Activated CD8-positive, alpha-beta memory T cell treated with anti-CD3 and anti-CD28 coated beads, Interleukin-2, amount 10 ng/mL, durations not matched to agents 7 days and 5 days (primary cell): ENCODE data around the gene ZNF783. TPM values are rescaled to one million over a fixed set of nuclear protein-coding genes. Genes with fewer than 3 reads are reported as not detected.

Experiments
- ATAC-seq: fragments of 150-1000 bp; cut with Tn5 transposase; one replicate; pipeline ENCODE4 v1.10.0; 2021; ENCODE audit warnings: moderate library complexity
- CTCF ChIA-PET: fragments of 350-600 bp; sonication (Branson Sonifier 250); formaldehyde crosslinking; loops from one replicate; lab custom pipeline; 2021; ENCODE audit warnings: antibody characterized with exemption; lab: Charles Lee
- DNase-seq: peaks from one replicate; pipeline ENCODE4 v3.0.0-alpha.2; 2020
- H3K27ac Mint-ChIP-seq: one replicate; pipeline ENCODE4 v1.8.0; 2021; ENCODE audit warnings: mild to moderate bottlenecking, mixed read lengths
- H3K27me3 Mint-ChIP-seq: one replicate; pipeline ENCODE4 v1.8.0; 2021; ENCODE audit warnings: mixed read lengths
- H3K36me3 Mint-ChIP-seq: one replicate; pipeline ENCODE4 v1.8.0; 2021; ENCODE audit warnings: mild to moderate bottlenecking, mixed read lengths
- H3K4me1 Mint-ChIP-seq: one replicate; pipeline ENCODE4 v1.8.0; 2021; ENCODE audit warnings: mixed read lengths
- H3K4me3 Mint-ChIP-seq: one replicate; pipeline ENCODE4 v1.8.0; 2021; ENCODE audit warnings: mild to moderate bottlenecking, moderate library complexity, mixed read lengths
- H3K9me3 Mint-ChIP-seq: one replicate; pipeline ENCODE4 v1.8.0; 2022; ENCODE audit warnings: low read depth, mixed read lengths
- total RNA-seq, 2 experiments: library from RNA; stranded (reverse); gene quantifications; one replicate each; pipeline ENCODE4 v1.2.3, GENCODE V29; 2021

Gene ZNF783
- total RNA-seq, 2 experiments from 2014 or later, result 14.8 to 15.5 TPM

- DNase-seq, result no peak
- peaks cover 52% of the 10 kb centered on the region for H3K4me1 Mint-ChIP-seq
- CTCF ChIA-PET, result no interaction called here
- H3K27me3 Mint-ChIP-seq, result no peaks in the 10 kb centered on the region
- no peaks in the 10 kb centered on the region for H3K9me3 Mint-ChIP-seq
- no peak for ATAC-seq
- no peak overlapping the region for H3K27ac Mint-ChIP-seq
- no peak overlapping the region for H3K4me3 Mint-ChIP-seq
- no peaks in the 10 kb centered on the region for H3K36me3 Mint-ChIP-seq
Measured at GRCh38 chr7:149289262-149289661, 27.3 kb downstream of the ZNF783 start.

- H3K4me3 Mint-ChIP-seq, result no peak overlapping the region
- DNase-seq (no peak), ATAC-seq (no peak)
- no peaks in the 10 kb centered on the region for H3K9me3 Mint-ChIP-seq
- no peak overlapping the region for H3K27ac Mint-ChIP-seq
- no peaks in the 10 kb centered on the region for H3K27me3 Mint-ChIP-seq
- peaks cover 46% of the 10 kb centered on the region for H3K4me1 Mint-ChIP-seq
- no peaks in the 10 kb centered on the region for H3K36me3 Mint-ChIP-seq
- CTCF ChIA-PET, result no interaction called here
Measured at GRCh38 chr7:149289856-149290255, 27.9 kb downstream of the ZNF783 start.

- H3K9me3 Mint-ChIP-seq, result no peaks in the 10 kb centered on the region
- no peaks in the 10 kb centered on the region for H3K27me3 Mint-ChIP-seq
- H3K4me1 Mint-ChIP-seq, result peaks cover 34% of the 10 kb centered on the region
- DNase-seq (peak; percentile 74), ATAC-seq (peak; percentile 75)
- H3K27ac Mint-ChIP-seq, result peak overlapping the region; percentile 66
- CTCF ChIA-PET, result interaction anchor here (0.8 to 1.5 kb wide), 3 partner anchors 30 to 68 kb away, joined by 3 to 11 read pairs (median 4); partner anchors contain the start of gene ZNF783
- H3K4me3 Mint-ChIP-seq, result no peak overlapping the region
- no peaks in the 10 kb centered on the region for H3K36me3 Mint-ChIP-seq
Measured at GRCh38 chr7:149291036-149291780, 29.2 kb downstream of the ZNF783 start.

- ATAC-seq, result no peak
- no peak overlapping the region for H3K4me3 Mint-ChIP-seq
- H3K9me3 Mint-ChIP-seq, result no peaks in the 10 kb centered on the region
- H3K4me1 Mint-ChIP-seq, result peaks cover 28% of the 10 kb centered on the region
- no peaks in the 10 kb centered on the region for H3K27me3 Mint-ChIP-seq
- CTCF ChIA-PET, result interaction anchor here (0.8 to 1.5 kb wide), 2 partner anchors 30 to 52 kb away, joined by 3 to 11 read pairs; partner anchors contain the start of gene ZNF783
- H3K36me3 Mint-ChIP-seq, result no peaks in the 10 kb centered on the region
- DNase-seq, result no peak
- no peak overlapping the region for H3K27ac Mint-ChIP-seq
Measured at GRCh38 chr7:149291781-149292461, 29.9 kb downstream of the ZNF783 start.

- no peaks in the 10 kb centered on the region for H3K9me3 Mint-ChIP-seq
Measured at GRCh38 chr7:149292462-149292823, 30.4 kb downstream of the ZNF783 start.

GRCh38 chr7:149293338-149293737 is 31.3 kb downstream of the ZNF783 start:
- no peak overlapping the region for H3K27ac Mint-ChIP-seq
- ATAC-seq (no peak), DNase-seq (peak; percentile 31)
- CTCF ChIA-PET, result no interaction called here
- no peaks in the 10 kb centered on the region for H3K36me3 Mint-ChIP-seq
- no peak overlapping the region for H3K4me3 Mint-ChIP-seq
- H3K4me1 Mint-ChIP-seq, result peaks cover 19% of the 10 kb centered on the region
- no peaks in the 10 kb centered on the region for H3K27me3 Mint-ChIP-seq
- H3K9me3 Mint-ChIP-seq, result no peaks in the 10 kb centered on the region

More at GRCh38 chr7:149292462-149292823, 30.4 kb downstream of the ZNF783 start:
- Mint-ChIP-seq H3K27me3 (no peaks in the 10 kb centered on the region), H3K36me3 (no peaks in the 10 kb centered on the region), H3K4me3 (no peak overlapping the region), H3K27ac (no peak overlapping the region), H3K4me1 (peaks cover 22% of the 10 kb centered on the region)
- ATAC-seq (no peak), DNase-seq (peak; percentile 38)
- CTCF ChIA-PET, result no interaction called here

- DNase-seq (peak; percentile 32), ATAC-seq (no peak)
- H3K27ac Mint-ChIP-seq, result no peak overlapping the region
- CTCF ChIA-PET, result no interaction called here
- H3K9me3 Mint-ChIP-seq, result no peaks in the 10 kb centered on the region
- H3K27me3 Mint-ChIP-seq, result no peaks in the 10 kb centered on the region
- peaks cover 19% of the 10 kb centered on the region for H3K4me1 Mint-ChIP-seq
- H3K36me3 Mint-ChIP-seq, result no peaks in the 10 kb centered on the region
- no peak overlapping the region for H3K4me3 Mint-ChIP-seq
Measured at GRCh38 chr7:149293946-149294633, 32.1 kb downstream of the ZNF783 start.

GRCh38 chr7:149294634-149295480 is 32.9 kb downstream of the ZNF783 start:
- H3K4me1 Mint-ChIP-seq, result peaks cover 19% of the 10 kb centered on the region
- CTCF ChIA-PET, result no interaction called here
- no peaks in the 10 kb centered on the region for H3K9me3 Mint-ChIP-seq
- H3K27me3 Mint-ChIP-seq, result no peaks in the 10 kb centered on the region
- no peaks in the 10 kb centered on the region for H3K36me3 Mint-ChIP-seq
- no peak for ATAC-seq
- peak; percentile 37 for DNase-seq
- H3K4me3 Mint-ChIP-seq, result no peak overlapping the region
- no peak overlapping the region for H3K27ac Mint-ChIP-seq

- ATAC-seq (no peak), DNase-seq (no peak)
- Mint-ChIP-seq H3K4me3 (no peak overlapping the region), H3K9me3 (no peaks in the 10 kb centered on the region), H3K27me3 (no peaks in the 10 kb centered on the region), H3K27ac (no peak overlapping the region), H3K4me1 (peaks cover 19% of the 10 kb centered on the region), H3K36me3 (no peaks in the 10 kb centered on the region)
- CTCF ChIA-PET, result no interaction called here
Measured at GRCh38 chr7:149295481-149295850, 33.5 kb downstream of the ZNF783 start.

- CTCF ChIA-PET, result no interaction called here
- ATAC-seq, result no peak
- Mint-ChIP-seq H3K27ac (no peak overlapping the region), H3K9me3 (no peaks in the 10 kb centered on the region), H3K36me3 (no peaks in the 10 kb centered on the region), H3K27me3 (no peaks in the 10 kb centered on the region), H3K4me1 (peaks cover 10% of the 10 kb centered on the region), H3K4me3 (no peak overlapping the region)
- no peak for DNase-seq
Measured at GRCh38 chr7:149296368-149296767, 34.4 kb downstream of the ZNF783 start.

GRCh38 chr7:149297034-149297755 is 35.2 kb downstream of the ZNF783 start:
- Mint-ChIP-seq H3K36me3 (no peaks in the 10 kb centered on the region), H3K27ac (no peak overlapping the region), H3K4me3 (no peak overlapping the region), H3K4me1 (peaks cover 4% of the 10 kb centered on the region), H3K9me3 (no peaks in the 10 kb centered on the region), H3K27me3 (no peaks in the 10 kb centered on the region)
- ATAC-seq, result peak; percentile 23
- DNase-seq, result no peak
- CTCF ChIA-PET, result no interaction called here

- CTCF ChIA-PET, result no interaction called here
- no peak for ATAC-seq
- Mint-ChIP-seq H3K9me3 (no peaks in the 10 kb centered on the region), H3K27ac (no peak overlapping the region), H3K4me3 (no peak overlapping the region), H3K4me1 (no peaks in the 10 kb centered on the region), H3K27me3 (no peaks in the 10 kb centered on the region), H3K36me3 (no peaks in the 10 kb centered on the region)
- no peak for DNase-seq
Measured at GRCh38 chr7:149300620-149301285, 38.8 kb downstream of the ZNF783 start.
